Peyer's patch (tissue), 4 donors: Measurements from ENCODE around the gene TRAP1. TPM values are rescaled to one million over a fixed set of nuclear protein-coding genes. Genes with fewer than 3 reads are reported as not detected.
A peak's percentile ranks its signal among the peaks of the same experiment; 100 is the strongest.

Source experiments
- DNase-seq, 3 donors: peaks; one replicate each; pipeline ENCODE4 v3.0.0-alpha.2; 2017 to 2019
- H3K27ac ChIP-seq, 4 donors: fragments of 200-600 bp; sonication (generic); one replicate each; pipeline ENCODE4 v1.5.1; 2016 to 2019
- H3K27me3 ChIP-seq, 2 donors: fragments of 200-600 bp; sonication (generic); one replicate each; pipeline ENCODE4 v1.5.1; 2019
- H3K36me3 ChIP-seq, 3 donors: fragments of 200-600 bp; sonication (generic); one replicate each; pipeline ENCODE4 v1.5.1; 2016 to 2019
- H3K4me1 ChIP-seq, 4 donors: fragments of 200-600 bp; sonication (generic); one replicate each; pipeline ENCODE4 v1.5.1; 2016 to 2019
- H3K4me3 ChIP-seq, 4 donors: fragments of 200-600 bp; sonication (generic); 1 replicate in 3 of 4; 2 replicates in 1 of 4; pipeline ENCODE4 v1.5.1; 2016 to 2019; ENCODE audit warnings: mild to moderate bottlenecking in 1 of 4
- H3K9me3 ChIP-seq, 4 donors: fragments of 200-600 bp; sonication (generic); one replicate each; pipeline ENCODE4 v1.5.1; 2016 to 2019; ENCODE audit warnings: mild to moderate bottlenecking in 1 of 4
- CTCF ChIP-seq, 6 experiments: fragments of 450-650 bp in 4 of 6; fragments of 200-600 bp in 2 of 6; sonication (generic) in 1 of 6; IDR thresholded peaks; one replicate each; pipeline ENCODE4 v1.5.1; 2017 to 2019; ENCODE audit warnings: antibody characterized with exemption in 6 of 6, mild to moderate bottlenecking in 3 of 6, moderate library complexity in 1 of 6
- POLR2A ChIP-seq, 2 donors: fragments of 450-650 bp; IDR thresholded peaks; one replicate each; pipeline ENCODE4 v1.5.1; 2017; ENCODE audit warnings: antibody characterized with exemption in 2 of 2, mild to moderate bottlenecking in 2 of 2, moderate library complexity in 2 of 2
- total RNA-seq, 4 donors: library from RNA; depleted of rRNA; stranded (reverse); fragments of >200 nt; gene quantifications; one replicate each; pipeline ENCODE4 v1.1.0, GENCODE V29; 2016

The TRAP1 gene
- total RNA-seq, 4 donors from 2014 or later = 18.9 to 151 (median 52.8) TPM

- peaks cover 0 to 4% (median 0%) of the 10 kb centered on the region in 4 donors for H3K4me1 ChIP-seq
- DNase-seq = peak; percentile 39 to 92 (median 92)
- peaks cover 2 to 63% (median 3%) of the 10 kb centered on the region in 3 donors for H3K36me3 ChIP-seq
- H3K27ac ChIP-seq = peak within 1 kb of the TSS in 3 of 4 donors; percentile 74 to 96 (median 94)
- H3K27me3 ChIP-seq = no peaks in the 10 kb centered on the region
- H3K9me3 ChIP-seq = no peaks in the 10 kb centered on the region
- TF ChIP-seq POLR2A (IDR thresholded peaks at IDR 0.05) = peak; percentile 82 to 87
- peak; percentile 40 to 95 (median 82) for TF ChIP-seq CTCF (IDR thresholded peaks at IDR 0.05)
- peak within 1 kb of the TSS in 3 of 4 donors; percentile 26 to 66 (median 61) for H3K4me3 ChIP-seq
Observed at GRCh38 chr16:3654249-3654991, 62.9 kb downstream of the TRAP1 start, which contains the start of gene DNASE1. TSS of gene DNASE1 (plus strand) at chr16:3654691. CDS start at chr16:3655374, 683 bp downstream.

- TF ChIP-seq CTCF (IDR thresholded peaks at IDR 0.05) = no peak
- no peak for TF ChIP-seq POLR2A (IDR thresholded peaks at IDR 0.05)
- no peak overlapping the region for H3K4me3 ChIP-seq
- DNase-seq = peak in 1 of 3 donors; percentile 40
- H3K9me3 ChIP-seq = no peaks in the 10 kb centered on the region
- H3K36me3 ChIP-seq = peaks cover 0 to 44% (median 2%) of the 10 kb centered on the region in 3 donors
- no peak overlapping the region for H3K27ac ChIP-seq
- H3K4me1 ChIP-seq = peaks cover 0 to 6% (median 0%) of the 10 kb centered on the region in 4 donors
- H3K27me3 ChIP-seq = no peaks in the 10 kb centered on the region
Observed at GRCh38 chr16:3652373-3653195, 64.7 kb downstream of the TRAP1 start.

- DNase-seq = peak in 1 of 3 donors; percentile 39
- peaks cover 0 to 36% (median 2%) of the 10 kb centered on the region in 3 donors for H3K36me3 ChIP-seq
- H3K4me1 ChIP-seq = peaks cover 0 to 7% (median 0%) of the 10 kb centered on the region in 4 donors
- H3K27ac ChIP-seq = no peak overlapping the region
- no peak overlapping the region for H3K4me3 ChIP-seq
- H3K9me3 ChIP-seq = no peaks in the 10 kb centered on the region
- no peak for TF ChIP-seq POLR2A (IDR thresholded peaks at IDR 0.05)
- TF ChIP-seq CTCF (IDR thresholded peaks at IDR 0.05) = no peak
- no peaks in the 10 kb centered on the region for H3K27me3 ChIP-seq
Observed at GRCh38 chr16:3651461-3652372, 65.6 kb downstream of the TRAP1 start.

GRCh38 chr16:3650631-3651265 lies 66.6 kb downstream of the TRAP1 start:
- Histone ChIP-seq H3K36me3 (peaks cover 0 to 29% (median 2%) of the 10 kb centered on the region in 3 donors), H3K4me3 (no peak overlapping the region), H3K27me3 (no peaks in the 10 kb centered on the region), H3K27ac (no peak overlapping the region), H3K4me1 (peaks cover 0 to 9% (median 0%) of the 10 kb centered on the region in 4 donors), H3K9me3 (no peaks in the 10 kb centered on the region)
- TF ChIP-seq POLR2A (IDR thresholded peaks at IDR 0.05) (no peak), CTCF (IDR thresholded peaks at IDR 0.05) (no peak)
- peak in 1 of 3 donors; percentile 36 for DNase-seq
